RWPE2 (cell line): ENCODE measurements around the gene ITSN1.

Experiments
- ATAC-seq: fragments of 200-7000 bp; cut with Tn5 transposase; 3 replicates; pipeline ENCODE4 v1.9.1; 2021; ENCODE audit warnings: low read depth
- DNase-seq: peaks from one replicate; pipeline ENCODE4 v3.0.0-alpha.2; 2020; ENCODE audit warnings: low spot score
- H3K27ac ChIP-seq: fragments of 450-650 bp; 2 replicates; pipeline ENCODE4 v1.5.1; 2017; ENCODE audit warnings: mild to moderate bottlenecking; ENCODE audit not compliant: poor library complexity, severe bottlenecking
- H3K27me3 ChIP-seq: fragments of 250-450 bp; sonication (Bioruptor Pico); 2 replicates; pipeline ENCODE4 v1.5.1; 2021; ENCODE audit warnings: mild to moderate bottlenecking, moderate library complexity; ENCODE audit not compliant: insufficient read depth, poor library complexity, severe bottlenecking
- H3K36me3 ChIP-seq: fragments of 250-450 bp; sonication (Bioruptor Pico); 2 replicates; pipeline ENCODE4 v1.5.1; 2020; ENCODE audit warnings: low read depth, mild to moderate bottlenecking, moderate library complexity
- H3K4me1 ChIP-seq: fragments of 250-450 bp; sonication (Bioruptor Pico); 2 replicates; pipeline ENCODE4 v1.5.1; 2021; ENCODE audit warnings: mild to moderate bottlenecking, moderate library complexity; ENCODE audit not compliant: insufficient read depth, poor library complexity, severe bottlenecking
- H3K4me3 ChIP-seq: fragments of 250-450 bp; sonication (Bioruptor Pico); 2 replicates; pipeline ENCODE4 v1.5.1; 2021; ENCODE audit warnings: mild to moderate bottlenecking, moderate library complexity; ENCODE audit not compliant: severe bottlenecking
- H3K9me3 ChIP-seq: fragments of 250-450 bp; sonication (Bioruptor Pico); 2 replicates; pipeline ENCODE4 v1.5.1; 2021; ENCODE audit warnings: mild to moderate bottlenecking, moderate library complexity; ENCODE audit not compliant: severe bottlenecking
- TF ChIP-seq, protein P1 (sequence below): fragments of 450-650 bp; IDR thresholded peaks from one replicate; pipeline ENCODE4 v1.5.1; 2017; ENCODE audit warnings: mild to moderate bottlenecking, moderate library complexity; ENCODE audit not compliant: poor library complexity, severe bottlenecking

Gene ITSN1

DNA sequence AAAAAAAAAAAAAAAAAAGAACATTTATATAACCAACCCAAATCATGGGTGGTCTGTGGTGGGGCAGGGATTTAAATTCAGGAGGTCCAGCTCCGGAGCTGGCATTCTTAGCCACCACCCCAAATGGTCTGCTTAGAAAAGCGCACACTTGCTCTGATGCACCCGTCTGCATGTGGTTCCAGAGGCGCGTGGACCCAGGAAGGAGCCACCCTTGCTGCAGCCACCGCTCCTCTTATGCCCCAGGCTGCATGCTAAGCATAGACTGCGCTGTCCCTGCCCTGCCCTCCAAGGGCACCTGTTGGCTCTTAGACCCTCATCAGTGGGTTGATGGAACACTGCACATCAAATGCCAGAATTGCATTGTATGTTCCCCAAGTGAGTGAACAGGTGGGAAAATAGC is 231.9 kb downstream of the ITSN1 start:
- no peak overlapping the region for H3K4me3 ChIP-seq
- TF ChIP-seq, protein P1, sequence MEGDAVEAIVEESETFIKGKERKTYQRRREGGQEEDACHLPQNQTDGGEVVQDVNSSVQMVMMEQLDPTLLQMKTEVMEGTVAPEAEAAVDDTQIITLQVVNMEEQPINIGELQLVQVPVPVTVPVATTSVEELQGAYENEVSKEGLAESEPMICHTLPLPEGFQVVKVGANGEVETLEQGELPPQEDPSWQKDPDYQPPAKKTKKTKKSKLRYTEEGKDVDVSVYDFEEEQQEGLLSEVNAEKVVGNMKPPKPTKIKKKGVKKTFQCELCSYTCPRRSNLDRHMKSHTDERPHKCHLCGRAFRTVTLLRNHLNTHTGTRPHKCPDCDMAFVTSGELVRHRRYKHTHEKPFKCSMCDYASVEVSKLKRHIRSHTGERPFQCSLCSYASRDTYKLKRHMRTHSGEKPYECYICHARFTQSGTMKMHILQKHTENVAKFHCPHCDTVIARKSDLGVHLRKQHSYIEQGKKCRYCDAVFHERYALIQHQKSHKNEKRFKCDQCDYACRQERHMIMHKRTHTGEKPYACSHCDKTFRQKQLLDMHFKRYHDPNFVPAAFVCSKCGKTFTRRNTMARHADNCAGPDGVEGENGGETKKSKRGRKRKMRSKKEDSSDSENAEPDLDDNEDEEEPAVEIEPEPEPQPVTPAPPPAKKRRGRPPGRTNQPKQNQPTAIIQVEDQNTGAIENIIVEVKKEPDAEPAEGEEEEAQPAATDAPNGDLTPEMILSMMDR: no peak
- no peaks in the 10 kb centered on the region for H3K4me1 ChIP-seq
- ATAC-seq: no peak
- DNase-seq: no peak
- no peaks in the 10 kb centered on the region for H3K36me3 ChIP-seq
- no peak overlapping the region for H3K27ac ChIP-seq
- H3K27me3 ChIP-seq: no peaks in the 10 kb centered on the region
- H3K9me3 ChIP-seq: no peaks in the 10 kb centered on the region

DNA sequence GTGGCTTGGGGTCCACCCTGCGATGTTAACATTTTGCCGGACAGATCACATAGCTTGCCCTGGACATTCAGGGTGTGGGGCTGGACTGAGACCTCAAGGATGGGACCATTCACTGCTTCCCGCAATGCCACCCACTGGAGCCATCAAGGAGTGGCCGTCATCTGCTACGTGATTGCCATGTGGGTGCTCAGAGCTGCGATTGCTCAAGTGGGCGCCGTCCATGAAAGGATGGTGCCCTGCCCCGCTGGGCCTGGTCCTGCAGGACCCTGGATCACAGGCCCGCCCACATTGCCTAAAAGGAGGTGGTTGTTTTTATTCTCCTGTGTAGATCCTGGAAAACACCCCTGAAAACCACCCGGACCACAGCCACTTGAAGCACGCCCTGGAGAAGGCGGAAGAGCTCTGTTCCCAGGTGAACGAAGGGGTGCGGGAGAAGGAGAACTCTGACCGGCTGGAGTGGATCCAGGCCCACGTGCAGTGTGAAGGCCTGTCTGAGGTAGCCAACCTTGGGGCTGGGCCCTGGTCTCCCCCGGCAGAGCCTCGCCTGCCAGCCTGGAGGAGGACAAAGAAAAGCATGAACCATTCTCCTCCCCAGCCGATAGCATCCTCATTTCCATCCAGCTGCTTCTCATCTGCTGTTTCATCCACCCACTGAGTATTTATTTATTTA is 232.9 kb downstream of the ITSN1 start:
- no peak overlapping the region for H3K27ac ChIP-seq
- no peak for DNase-seq
- no peaks in the 10 kb centered on the region for H3K9me3 ChIP-seq
- no peak for ATAC-seq
- TF ChIP-seq, protein P1: no peak
- no peak overlapping the region for H3K4me3 ChIP-seq
- H3K4me1 ChIP-seq: no peaks in the 10 kb centered on the region
- no peaks in the 10 kb centered on the region for H3K36me3 ChIP-seq
- H3K27me3 ChIP-seq: no peaks in the 10 kb centered on the region

DNA sequence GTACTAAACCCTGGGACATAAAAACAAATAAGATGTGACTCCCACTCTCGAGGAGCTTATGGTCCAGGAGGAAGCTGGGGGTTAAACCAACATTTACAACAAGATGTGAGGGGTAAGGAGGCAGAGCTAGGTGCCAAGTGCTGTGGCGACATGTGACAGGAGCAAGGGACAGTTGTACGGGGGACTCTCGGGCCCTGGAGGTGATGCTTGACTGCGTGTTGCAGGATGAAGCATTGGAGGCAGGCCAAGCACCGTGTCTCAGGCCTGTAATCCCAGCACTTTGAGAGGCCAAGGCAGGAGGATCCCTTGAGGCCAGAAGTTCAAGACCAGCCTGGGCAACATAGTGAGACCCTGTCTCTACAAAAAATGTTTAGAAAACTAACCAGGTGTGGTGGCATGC is 236.5 kb downstream of the ITSN1 start:
- ATAC-seq (no peak), DNase-seq (no peak)
- Histone ChIP-seq H3K4me1 (no peaks in the 10 kb centered on the region), H3K27me3 (no peaks in the 10 kb centered on the region), H3K27ac (no peak overlapping the region), H3K9me3 (no peaks in the 10 kb centered on the region), H3K4me3 (no peak overlapping the region), H3K36me3 (no peaks in the 10 kb centered on the region)
- TF ChIP-seq, protein P1: no peak

DNA sequence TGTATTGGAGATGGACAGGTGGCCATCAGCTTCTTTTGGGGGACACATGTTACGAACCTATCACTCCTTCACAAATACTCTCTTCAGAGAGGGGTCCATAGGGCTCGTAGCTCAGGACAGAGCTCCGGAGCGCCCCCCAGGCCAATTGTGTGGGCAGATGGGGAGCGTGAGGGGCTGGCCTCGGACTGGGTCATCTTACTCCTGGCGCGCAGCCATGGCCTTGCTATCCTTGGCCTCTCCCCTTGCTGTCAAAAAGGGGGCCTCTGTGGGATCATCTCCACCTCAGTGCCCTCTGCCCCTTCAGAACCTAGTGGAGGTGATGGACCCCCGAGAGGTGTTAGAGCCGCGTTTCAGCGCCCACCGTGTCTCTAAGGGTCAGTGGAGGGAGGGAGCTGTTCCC is 238.3 kb downstream of the ITSN1 start:
- ATAC-seq (no peak), DNase-seq (no peak)
- Histone ChIP-seq H3K4me1 (no peaks in the 10 kb centered on the region), H3K4me3 (no peak overlapping the region), H3K27me3 (no peaks in the 10 kb centered on the region), H3K9me3 (no peaks in the 10 kb centered on the region), H3K36me3 (no peaks in the 10 kb centered on the region), H3K27ac (no peak overlapping the region)
- TF ChIP-seq, protein P1: no peak

DNA sequence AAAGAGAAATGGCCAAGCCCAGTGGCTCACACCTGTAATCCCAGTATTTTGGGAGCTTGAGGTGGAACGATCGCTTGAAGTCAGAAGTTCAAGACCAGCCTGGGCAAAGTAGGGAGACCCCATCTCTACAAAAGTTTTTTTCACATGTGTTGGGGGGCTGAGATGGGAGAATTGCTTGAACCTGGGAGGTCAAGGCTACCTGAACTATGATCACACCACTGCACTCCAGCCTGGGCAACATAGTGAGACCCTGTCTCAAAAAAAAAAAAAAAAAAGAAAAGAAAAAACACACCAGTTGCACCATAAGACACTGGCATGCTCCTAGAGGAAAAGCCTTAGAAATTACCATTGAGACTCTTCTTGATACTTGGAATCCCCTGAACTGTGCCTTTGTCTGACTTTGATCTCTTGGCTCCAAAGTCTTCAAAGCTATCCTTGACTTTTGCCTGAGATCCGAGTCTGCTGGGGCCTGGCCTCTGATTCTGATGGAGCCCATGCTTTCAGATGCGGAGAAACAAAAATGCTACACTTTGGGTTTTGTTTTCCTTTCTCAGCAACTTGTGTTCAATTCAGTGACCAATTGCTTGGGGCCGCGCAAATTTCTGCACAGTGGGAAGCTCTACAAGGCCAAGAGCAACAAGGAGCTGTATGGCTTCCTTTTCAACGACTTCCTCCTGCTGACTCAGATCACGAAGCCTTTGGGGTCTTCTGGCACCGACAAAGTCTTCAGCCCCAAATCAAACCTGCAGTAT is 239.6 kb downstream of the ITSN1 start:
- Histone ChIP-seq H3K4me3 (no peak overlapping the region), H3K27ac (no peak overlapping the region), H3K36me3 (no peaks in the 10 kb centered on the region), H3K9me3 (no peaks in the 10 kb centered on the region), H3K27me3 (no peaks in the 10 kb centered on the region), H3K4me1 (no peaks in the 10 kb centered on the region)
- ATAC-seq (no peak), DNase-seq (no peak)
- TF ChIP-seq, protein P1: no peak
